Activated naive CD4-positive, alpha-beta T cell treated with anti-CD3 and anti-CD28 coated beads, Interleukin-2, amount 50 U/mL, for 16 hours (primary cell): Measurements from ENCODE around the gene LBHD1.
"Not testable (repeated sequence)": the region's sequence is repeated elsewhere in the genome, so short reads cannot be mapped to it uniquely, and the experiment has no call there.

Experiments used
- DNase-seq: peaks from one replicate; pipeline ENCODE4 v3.0.0-alpha.2; 2020

Gene LBHD1

DNA sequence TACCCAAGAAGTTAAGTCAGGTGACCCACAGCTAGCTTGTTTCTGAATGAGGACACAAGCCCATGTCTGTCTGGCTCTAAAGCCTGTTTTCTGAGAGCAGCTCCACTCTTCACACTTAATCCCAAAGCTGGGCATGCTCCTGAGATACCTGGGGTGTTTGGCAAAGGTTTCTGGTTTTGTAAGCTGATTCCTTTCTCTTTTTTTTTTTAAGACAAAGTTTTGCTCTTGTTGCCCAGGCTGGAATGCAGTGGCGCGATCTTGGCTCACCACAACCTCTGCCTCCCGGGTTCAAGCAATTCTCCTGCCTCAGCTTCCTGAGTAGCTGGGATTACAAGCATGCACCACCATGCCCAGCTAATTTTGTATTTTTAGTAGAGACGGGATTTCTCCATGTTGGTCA is 21.6 kb upstream of the LBHD1 start:
- not testable (repeated sequence) for DNase-seq

DNA sequence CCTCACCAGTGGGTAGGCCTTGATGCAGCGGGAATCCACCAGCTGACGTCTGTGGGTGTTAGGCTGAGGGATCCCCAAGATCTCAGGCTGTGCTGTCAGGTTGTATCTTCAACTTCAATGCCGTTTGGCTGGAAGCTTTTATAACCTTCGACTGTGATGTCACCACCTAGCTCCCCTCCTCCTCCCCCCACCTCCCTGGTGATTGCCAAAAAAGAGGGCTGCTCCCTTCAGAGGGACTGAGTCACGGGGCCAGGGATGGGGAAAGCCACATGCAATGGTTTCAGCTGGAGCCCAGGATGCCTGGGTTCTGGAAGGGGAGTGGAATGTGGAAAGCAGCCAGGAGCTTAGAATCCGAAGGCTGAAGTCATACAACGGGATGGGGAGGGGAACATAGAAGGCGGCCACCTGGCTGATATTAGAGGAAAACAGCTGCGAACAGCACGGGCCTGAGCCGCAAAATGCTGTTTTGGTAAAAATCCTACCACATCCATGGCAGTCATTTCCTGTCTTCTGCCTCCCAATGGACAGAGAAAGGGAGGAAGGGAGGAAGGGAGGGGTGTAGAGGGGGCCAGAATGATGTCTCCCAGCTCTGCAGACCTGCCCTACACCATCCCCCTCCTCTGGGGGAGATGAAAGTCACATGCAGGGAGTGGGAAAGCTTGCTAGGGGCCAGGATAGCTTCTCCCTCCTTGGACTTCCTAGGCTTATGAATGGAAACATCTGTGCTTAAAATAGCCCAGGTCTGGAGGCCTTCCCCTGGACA is 17.5 kb upstream of the LBHD1 start, which contains the start of gene LRRN4CL:
Gene LRRN4CL, minus strand, starts transcription at position 110 of the 763 bp plus-strand sequence. CDS start 1,022 bp downstream, outside the sequence.
- no peak for DNase-seq

DNA sequence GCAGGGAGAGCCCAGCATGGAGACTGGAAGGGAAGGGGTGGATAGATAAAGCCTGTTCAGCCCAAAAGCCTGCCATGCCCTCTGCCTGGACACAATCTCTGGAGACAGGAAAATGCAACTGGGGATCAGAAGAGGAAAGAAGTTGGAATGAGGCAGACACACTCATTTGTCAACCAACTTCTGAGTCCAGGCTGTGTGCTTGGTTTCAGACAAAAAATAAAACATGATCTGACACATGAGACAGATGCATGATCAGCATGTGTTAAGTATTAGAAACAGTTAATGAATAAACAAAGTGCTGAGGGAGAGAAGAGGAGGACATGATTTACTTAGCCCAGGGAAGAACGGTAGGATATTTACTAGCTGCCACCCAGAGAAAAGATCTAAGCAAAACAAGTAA is 16.4 kb upstream of the LBHD1 start:
- DNase-seq = no peak

DNA sequence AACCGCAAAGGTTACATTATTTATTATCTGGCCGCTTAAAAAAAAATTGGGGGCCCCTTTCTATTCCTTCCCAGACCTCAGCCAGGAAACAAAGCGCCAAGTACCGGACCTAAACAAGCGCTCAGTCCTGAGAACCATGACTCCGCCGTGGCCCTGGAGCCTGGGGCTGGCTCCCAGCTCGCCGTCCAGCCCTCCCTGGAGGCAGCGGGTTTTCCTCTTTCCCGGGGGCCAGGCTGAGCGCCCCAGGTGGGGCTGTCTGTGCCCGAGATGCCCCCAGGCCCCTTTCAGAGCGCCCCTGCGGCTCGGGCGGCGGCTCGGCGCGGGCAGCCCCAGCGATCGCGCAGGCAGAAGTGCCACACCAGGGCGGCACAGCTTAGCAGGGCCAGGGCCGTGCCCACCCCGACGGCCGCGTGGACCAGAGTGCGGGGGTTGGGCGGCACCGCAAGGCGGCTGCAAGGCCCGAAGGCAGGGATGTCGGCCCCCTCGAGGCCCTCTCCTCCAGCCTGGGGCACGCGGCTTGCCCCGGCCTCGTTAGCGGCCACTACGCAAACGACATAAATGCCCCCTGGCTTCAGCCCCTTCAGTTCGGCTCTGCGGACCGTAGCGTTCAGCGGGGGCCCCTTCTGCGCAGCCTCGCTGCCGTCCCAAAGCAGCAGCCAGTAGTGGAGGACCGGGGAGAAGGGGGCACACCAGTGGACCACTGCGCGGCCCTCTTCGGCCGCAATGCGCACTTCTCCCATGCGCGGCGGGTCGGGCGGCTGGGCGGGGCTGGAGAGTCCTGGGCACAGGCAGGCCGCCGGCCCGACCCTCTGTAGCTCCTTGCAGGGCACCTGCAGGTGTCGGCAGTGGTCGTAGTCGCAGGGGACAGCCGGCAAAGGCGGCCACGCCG is 15.7 kb upstream of the LBHD1 start:
- no peak for DNase-seq

DNA sequence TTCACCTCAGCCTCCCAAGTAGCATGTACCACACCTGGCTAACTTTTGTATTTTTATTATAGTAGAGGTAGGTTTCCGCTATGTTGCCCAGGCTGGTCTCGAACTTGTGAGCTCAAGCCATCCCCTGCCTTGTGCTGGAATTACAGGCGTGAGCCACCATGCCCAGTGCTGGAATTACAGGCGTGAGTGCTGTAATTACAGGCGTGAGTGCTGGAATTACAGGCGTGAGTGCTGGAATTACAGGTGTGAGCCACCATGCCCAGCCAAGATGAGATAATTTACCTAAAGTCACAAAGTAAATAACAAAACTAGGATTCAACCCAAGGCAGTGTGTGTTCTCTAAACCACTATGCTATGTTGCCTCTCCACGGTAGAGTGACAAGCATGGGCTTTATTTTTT is 10.5 kb upstream of the LBHD1 start:
- DNase-seq = no peak

DNA sequence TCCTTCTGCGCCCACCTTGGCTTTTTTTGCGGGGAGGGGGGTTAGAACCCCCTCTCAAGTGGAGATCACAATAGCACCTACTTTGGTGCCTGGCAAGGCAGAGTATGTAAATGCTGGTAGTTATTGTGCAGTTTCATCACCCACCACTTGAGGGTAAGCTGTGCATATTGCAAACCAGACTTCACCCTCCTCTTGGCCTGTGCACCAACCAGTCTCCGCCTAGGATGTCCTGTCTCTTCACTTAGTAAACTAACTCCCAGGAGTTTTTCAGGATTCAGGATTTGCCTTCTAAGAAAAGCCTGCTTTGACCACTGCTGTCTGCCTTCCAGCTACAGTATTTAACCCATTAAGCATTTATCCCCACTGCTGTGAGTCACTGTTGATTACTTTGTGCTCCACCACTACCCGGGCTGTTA is 8.8 kb upstream of the LBHD1 start:
- DNase-seq = peak; percentile 37

DNA sequence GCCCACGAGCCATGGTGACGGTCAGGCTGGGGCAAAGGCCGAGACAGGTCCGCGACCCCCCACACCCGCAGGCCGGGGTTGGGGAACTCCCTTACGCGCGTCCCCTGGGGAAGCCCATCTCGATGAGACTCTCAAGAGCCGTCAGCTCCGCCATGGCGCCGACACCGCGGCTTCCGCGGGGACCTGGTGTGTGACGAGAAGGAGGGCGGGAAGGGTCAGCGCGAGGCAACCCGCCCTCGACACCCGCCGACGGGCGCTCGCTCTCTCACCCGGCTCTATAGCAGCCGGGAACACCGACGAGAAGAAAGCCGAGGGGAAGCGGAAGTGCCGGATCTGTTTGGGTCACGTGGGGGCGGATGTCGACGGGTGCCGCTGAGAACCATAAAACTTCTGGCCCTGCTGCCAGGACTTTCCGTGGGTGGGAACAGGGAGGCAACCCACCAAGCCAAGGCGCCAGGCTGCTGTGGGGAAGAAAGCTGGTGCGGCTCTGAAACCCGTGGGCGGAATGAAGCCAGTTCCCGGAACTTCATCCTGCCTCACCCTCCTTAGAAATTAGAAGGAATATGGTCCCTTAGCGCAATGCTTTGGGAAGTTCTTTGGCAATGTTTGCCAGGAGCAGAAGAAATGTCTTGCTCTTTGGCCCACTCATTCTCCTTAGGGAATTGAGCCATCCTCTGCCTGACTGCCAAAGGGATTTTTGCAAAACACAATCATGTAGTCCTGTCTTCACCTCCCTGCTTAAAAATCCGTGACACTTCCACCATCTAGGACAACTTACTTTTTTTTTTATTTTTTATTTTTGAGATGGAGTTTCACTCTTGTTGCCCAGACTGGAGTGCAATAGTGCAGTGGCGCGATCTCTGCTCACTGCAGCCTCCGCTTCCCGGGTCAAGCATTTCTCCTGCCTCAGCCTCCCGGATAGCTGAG is 7.0 kb upstream of the LBHD1 start, which contains the start of gene UBXN1:
Gene UBXN1, minus strand, starts transcription at position 304 of the 927 bp plus-strand sequence. Its CDS starts 150 bp downstream, at position 154.
- peak; percentile 87 for DNase-seq

DNA sequence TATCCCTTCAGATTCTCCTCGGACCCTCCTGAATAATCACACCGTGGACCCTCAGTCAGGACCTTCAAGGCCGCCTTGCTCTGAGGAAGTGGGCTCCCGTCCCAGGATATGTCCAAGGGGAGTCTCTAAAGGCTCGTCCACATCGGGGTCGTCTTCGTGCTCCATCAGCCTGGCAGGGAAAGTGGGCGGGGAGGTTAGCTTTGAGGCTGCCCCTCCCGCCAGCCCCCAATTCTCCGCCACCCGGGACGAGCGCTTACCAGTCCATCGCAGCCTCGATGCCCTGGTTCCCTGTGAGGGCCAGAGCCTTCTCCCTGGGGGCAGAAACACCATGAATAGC is 6.3 kb upstream of the LBHD1 start:
- no peak for DNase-seq

DNA sequence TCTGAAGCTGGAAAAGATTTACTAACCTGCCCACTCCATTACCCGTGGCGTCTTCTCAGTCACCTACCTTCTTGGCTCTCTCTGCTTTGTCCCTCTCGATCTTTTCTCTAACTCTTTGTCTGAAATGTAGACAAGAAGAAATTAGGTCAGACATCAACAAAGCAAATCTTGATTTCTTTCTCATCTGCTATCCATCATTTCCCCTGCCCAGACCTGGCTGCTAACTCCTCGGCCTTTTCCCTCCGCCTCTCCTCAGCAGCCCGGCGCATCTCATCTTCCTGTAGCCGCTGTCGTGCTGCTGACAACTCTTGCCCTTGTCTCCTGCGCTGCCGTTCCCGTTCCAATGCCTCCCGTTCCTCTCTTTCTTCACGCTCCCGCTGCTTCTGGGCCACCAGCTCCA is 5.6 kb upstream of the LBHD1 start:
- no peak for DNase-seq

DNA sequence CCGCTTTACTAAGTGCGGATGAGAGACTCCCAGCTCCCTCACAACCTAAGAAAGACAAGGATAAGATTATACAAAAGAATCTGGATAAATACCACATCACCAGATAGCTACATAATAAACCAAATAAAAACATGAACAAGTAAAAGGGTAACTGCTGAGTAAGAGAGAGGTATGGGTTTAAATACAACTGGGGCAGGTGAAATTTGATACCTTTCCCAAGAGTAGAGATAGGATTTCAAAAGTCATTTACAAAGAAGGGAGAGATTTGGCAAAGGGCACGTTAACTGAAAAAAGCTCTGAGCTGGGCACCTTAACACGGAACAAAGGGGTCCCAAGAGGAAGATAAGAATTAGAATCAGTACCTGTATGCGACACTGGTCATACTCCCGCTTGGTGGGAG is 5.1 kb upstream of the LBHD1 start:
- DNase-seq = no peak

DNA sequence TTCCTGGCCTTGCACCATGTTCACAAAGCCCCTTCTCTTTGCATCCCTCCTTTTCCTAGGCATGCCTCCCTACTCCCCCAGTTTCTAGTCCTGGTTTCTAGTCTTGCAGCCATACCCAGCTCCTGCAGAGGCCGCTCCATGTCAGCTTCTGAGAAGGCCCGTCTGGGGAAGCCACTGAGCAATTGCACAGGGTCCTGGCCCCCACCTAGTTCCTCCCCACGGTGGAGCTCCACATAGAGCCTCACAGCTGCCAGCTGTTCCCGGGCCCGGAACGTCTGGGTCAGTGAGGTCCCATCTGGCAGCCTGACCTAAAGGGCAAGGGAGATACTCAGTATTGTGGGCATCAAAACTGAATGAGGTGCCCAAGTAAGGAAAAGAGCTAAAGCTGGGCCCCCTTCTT is 4.6 kb upstream of the LBHD1 start:
- DNase-seq = no peak

DNA sequence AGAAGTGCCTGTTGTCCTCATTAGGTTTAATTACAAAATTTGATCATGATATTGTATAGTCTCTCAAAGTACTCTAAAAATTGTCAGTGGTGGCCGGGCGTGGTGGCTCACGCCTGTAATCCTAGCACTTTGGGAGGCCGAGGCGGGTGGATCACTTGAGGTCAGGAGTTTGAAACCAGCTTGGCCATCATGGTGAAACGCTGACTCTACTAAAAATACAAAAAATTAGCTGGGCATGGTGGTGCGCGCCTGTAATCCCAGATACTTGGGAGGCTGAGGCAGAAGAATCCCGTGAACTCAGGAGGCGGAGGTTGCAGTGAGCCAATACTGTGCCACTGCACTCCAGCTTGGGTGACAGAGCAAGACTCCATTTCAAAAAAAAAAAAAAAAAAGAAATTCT is 3.3 kb upstream of the LBHD1 start:
- DNase-seq = not testable (repeated sequence)

DNA sequence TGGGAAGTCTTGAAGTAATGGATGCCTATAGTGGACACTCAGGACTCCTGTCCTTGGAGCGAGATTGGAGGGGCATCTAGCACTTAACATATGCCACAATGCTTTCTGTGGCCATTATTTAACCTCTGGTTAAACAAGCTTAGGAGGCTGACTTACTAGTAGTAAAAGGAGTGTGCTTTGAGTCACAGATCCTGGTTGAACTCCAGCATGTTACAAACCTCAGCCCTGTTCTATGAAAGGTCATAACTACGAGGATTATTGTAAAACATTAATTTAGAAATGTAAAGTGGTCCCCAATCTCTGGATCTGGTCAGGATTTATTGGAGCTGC is 1.1 kb upstream of the LBHD1 start:
- DNase-seq = no peak

DNA sequence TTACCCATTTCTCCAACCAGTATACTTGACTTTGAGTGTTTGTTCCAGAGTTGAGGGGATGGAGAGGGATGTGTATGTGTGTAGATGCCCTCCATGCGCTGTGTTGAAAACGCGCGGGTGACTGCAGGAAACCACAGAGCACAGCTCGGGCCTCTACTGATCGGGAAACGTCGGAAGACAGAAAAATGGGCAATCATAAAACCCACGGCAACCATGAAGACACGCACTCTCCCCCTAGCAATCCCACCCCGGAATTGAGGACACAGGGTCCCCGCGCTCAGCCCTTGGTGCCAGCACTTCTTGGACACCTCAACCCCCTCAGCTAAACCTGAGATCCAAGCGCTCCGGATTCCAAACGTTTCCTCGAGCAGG is 845 bp downstream of the LBHD1 start:
- no peak for DNase-seq

DNA sequence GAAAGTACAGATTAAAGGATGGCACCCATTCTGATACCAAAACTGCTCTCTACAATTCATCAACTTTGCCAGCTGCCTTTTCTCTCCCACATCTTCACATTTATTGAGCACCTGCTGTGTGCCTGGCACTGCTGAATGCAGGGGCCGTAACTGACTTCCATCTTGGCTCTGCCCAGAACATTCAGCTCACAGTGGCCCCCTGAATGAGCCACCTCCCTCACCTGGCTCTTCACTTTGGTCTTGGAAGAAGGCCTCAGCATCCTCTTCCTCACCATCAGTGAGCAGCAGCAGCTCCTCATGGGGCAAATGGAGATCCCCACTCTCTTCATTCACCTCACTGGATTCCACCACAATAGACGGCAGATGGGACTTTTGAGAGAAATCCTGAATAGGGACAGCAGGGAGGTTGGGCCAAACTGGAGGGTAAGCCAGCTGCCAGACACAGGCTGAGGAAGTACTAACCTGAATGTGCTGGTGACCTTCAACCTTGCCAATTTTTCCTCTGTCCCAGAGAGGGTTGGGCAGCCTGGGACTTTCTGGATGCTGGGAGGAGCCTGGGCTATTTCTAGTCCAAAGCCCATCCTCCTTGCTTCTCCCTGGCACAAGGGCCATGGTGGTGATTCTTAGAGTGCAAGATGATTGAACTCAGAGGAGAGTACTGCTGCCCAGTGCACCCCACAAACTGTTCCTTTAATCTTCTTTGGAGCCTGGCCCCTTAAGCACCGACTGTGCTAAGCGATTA is 2.5 kb downstream of the LBHD1 start:
- DNase-seq = no peak

DNA sequence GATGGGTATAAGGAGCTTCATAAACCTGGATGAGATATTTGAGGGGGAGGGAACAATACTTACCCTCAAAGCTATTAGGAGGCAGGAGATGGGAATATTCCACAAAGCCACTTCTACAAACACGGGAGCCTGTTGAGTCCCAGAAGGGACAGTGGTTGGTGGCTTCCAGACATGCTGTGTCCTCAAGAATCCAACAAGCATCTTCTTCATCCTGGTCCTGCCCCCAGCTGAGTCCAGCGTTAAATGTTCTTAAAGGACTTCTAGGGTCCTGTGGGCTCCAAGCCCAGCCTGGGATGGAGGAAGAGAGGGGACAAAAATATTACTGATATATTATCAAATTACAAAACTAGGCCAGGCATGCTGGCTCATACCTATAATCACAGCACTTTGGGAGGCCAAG is 4.6 kb downstream of the LBHD1 start:
- no peak for DNase-seq

DNA sequence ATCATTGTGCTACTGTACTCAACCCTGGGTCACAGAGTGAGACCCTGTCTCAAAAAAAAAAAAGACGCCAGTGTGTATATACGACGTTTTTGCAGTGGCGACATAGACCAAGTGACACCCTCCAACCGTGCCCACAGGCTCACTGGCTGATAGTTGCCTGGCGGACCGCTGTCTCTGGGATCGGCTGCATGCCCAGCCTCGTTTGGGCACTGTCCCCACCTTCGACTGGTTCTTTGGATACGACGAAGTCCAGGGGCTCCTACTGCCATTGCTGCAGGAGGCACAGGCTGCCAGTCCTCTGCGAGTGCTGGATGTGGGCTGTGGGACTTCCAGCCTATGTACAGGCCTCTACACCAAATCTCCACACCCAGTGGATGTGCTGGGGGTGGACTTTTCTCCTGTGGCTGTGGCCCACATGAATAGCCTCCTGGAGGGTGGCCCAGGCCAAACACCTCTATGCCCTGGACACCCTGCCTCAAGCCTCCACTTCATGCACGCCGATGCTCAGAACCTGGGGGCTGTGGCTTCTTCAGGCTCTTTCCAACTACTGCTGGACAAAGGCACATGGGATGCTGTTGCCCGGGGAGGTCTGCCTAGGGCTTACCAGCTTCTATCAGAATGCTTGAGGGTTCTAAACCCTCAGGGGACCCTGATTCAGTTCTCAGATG is 5.7 kb downstream of the LBHD1 start:
- no peak for DNase-seq

DNA sequence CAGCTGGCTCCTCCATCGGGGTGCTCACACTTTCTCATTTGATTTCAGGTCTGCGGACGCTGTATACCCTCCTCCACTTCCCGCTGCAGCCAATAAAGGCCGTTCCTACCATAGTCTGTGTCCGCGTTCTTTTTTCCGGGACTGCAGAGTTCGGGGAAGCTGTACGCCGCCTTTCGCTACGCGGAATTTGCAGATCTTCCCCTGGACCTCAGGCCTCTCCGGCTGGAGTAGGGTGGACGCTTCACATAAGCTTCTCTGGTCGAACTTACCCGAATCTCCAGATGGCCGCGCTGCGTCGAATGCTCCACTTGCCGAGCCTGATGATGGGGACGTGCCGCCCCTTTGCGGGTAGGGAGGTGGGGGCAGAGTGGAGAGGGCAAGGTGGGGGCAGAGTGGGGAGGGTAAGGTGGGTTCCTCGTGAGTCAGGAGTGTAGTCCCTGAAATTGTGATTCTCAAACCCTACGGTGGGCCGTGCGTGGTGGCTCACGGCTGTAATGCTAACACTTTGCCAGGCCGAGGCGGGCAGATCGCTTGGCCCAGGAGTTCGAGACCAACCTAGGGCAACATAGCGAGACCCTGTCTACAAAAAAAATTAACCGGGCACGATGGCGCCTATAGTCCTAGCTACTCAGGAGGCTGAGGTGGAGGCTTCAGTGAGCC is 6.3 kb downstream of the LBHD1 start:
- DNase-seq = peak; percentile 68

DNA sequence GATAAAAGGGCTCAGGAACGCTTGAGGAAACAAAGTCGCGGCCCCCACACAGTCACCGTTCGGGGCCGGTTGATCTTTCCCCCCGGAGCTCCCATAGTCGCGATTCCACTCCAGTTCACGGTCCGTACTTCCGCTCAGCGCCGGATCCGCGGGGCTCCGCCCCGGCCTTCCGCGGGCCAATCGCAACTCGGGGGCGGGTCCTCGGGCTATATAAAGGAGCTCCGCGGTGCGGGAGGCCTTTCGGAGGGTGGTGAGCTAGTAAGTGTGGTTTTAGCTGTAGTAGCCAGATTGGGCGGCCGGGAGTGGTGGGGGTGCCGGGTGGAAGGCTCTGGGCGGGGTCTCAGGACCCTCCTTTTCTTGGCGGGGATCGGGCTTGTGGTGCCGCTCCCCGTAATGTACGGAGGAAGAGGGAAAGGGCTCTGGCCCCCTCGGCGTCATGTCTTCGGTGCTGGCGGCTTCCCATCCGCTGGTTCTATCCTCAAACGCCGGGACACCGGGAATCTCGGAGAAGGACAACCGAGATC is 6.9 kb downstream of the LBHD1 start, which contains the start of the genes C11orf98 and CSKMT:
Gene C11orf98, minus strand, starts transcription at position 136 of the 524 bp plus-strand sequence. Its CDS starts 41 bp downstream, at position 95.
Gene CSKMT, plus strand, starts transcription at position 238 of the 524 bp plus-strand sequence. CDS start 568 bp downstream, outside the sequence.
- peak; percentile 95 for DNase-seq

DNA sequence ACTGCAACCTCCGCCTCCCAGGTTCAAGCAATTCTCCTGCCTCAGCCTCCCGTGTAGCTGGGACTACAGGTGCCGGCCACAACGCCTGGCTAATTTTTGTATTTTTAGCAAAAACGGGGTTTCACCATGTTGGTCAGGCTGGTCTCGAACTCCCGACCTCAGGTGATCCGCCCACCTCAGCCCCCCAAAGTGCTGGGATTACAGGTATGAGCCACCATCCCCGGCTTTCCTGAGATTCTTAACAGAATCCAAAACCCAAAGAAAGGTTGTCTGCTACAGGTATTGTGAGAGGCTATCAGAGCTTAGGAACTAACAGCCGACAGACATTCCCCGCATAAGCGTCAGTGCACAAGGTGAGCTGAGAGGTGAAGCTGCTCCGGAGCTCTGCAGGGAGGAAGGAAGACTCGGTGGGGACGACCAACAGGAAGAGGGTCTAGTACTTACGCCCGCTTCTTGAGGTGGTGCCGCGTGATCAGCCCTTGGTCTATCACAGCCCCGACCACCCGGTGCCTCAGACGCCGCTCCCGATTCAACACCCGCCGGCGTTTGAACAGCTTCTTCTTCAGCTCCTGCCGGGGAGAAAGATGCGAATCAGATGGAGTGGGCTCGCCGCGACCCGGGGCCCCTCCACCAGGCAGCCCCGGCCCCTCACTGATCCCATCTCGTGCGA is 7.5 kb downstream of the LBHD1 start:
- peak; percentile 64 for DNase-seq
